Spleen (tissue), 11 donors: ENCODE results near the gene ANKK1. TPM values are rescaled to one million over a fixed set of nuclear protein-coding genes. Genes with fewer than 3 reads are reported as not detected.

Experiments used
- DNase-seq: peaks from one replicate; pipeline ENCODE4 v3.0.0-alpha.2; 2020
- H3K27ac ChIP-seq, 8 donors: fragments of 200-600 bp; sonication (generic) in 7 of 8; 1 replicate in 4 of 8; 2 replicates in 4 of 8; pipeline versions ENCODE4 v1.5.0 to v1.8.0; 2016 to 2021; ENCODE audit warnings: inconsistent platforms in 4 of 8, mild to moderate bottlenecking in 4 of 8, moderate library complexity in 1 of 8
- H3K27me3 ChIP-seq, 7 donors: fragments of 200-600 bp; sonication (generic) in 6 of 7; replicated peaks in 1 of 7; 1 replicate in 4 of 7; 2 replicates in 3 of 7; pipeline versions ENCODE4 v1.5.0 to v1.8.0; 2016 to 2021; ENCODE audit warnings: inconsistent platforms in 3 of 7, mild to moderate bottlenecking in 1 of 7
- H3K36me3 ChIP-seq, 6 donors: fragments of 200-600 bp; sonication (generic) in 5 of 6; 1 replicate in 4 of 6; 2 replicates in 2 of 6; pipeline versions ENCODE4 v1.5.0 to v1.8.0; 2016 to 2021; ENCODE audit warnings: inconsistent platforms in 2 of 6
- H3K4me1 ChIP-seq, 6 donors: fragments of 200-600 bp; sonication (generic) in 5 of 6; 1 replicate in 3 of 6; 2 replicates in 3 of 6; pipeline versions ENCODE4 v1.5.0 to v1.8.0; 2016 to 2021; ENCODE audit warnings: inconsistent platforms in 3 of 6
- H3K4me3 ChIP-seq, 8 donors: fragments of 200-600 bp; sonication (generic) in 7 of 8; 1 replicate in 4 of 8; 2 replicates in 4 of 8; pipeline versions ENCODE4 v1.5.0 to v1.8.0; 2016 to 2021; ENCODE audit warnings: inconsistent platforms in 4 of 8, mild to moderate bottlenecking in 4 of 8, moderate library complexity in 2 of 8
- H3K9me3 ChIP-seq, 8 donors: fragments of 200-600 bp; sonication (generic) in 7 of 8; 1 replicate in 4 of 8; 2 replicates in 4 of 8; pipeline versions ENCODE4 v1.5.0 to v1.8.0; 2016 to 2021; ENCODE audit warnings: inconsistent platforms in 4 of 8
- CTCF ChIP-seq, 11 experiments: fragments of 200-600 bp in 7 of 11; fragments of 450-650 bp in 4 of 11; sonication (generic) in 4 of 11; IDR thresholded peaks in 8 of 11; conservative IDR thresholded peaks in 3 of 11; 1 replicate in 7 of 11; 2 replicates in 4 of 11; pipeline versions ENCODE4 v1.4.0 to v1.8.0; 2016 to 2021; ENCODE audit warnings: antibody characterized with exemption in 11 of 11, inconsistent platforms in 4 of 11, mild to moderate bottlenecking in 1 of 11
- POLR2A ChIP-seq, 3 donors: fragments of 450-650 bp; IDR thresholded peaks; one replicate each; pipeline ENCODE4 v1.5.1; 2017; ENCODE audit warnings: antibody characterized with exemption in 3 of 3, mild to moderate bottlenecking in 1 of 3
- POLR2AphosphoS5 ChIP-seq, 3 donors: sonication (generic); formaldehyde crosslinking; IDR thresholded peaks; one replicate each; pipeline ENCODE4 v1.5.1; 2017; ENCODE audit warnings: antibody characterized with exemption in 3 of 3
- WGBS, 5 donors: extraction: QIAGEN DNeasy Blood & Tissue Kit in 3 of 5; methylation state at CpG; one replicate each; pipeline versions ENCODE4 v1.1.5 to v1.1.7; 2013 to 2018; 5-methylcytosine and 5-hydroxymethylcytosine counted together
- intact Hi-C: fragments of 100-400 bp; cut with DNase I; formaldehyde crosslinking; loops from one replicate; pipeline ENCODE4 v1.15.0; 2023; ENCODE audit warnings: low total_unique reads
- polyA plus RNA-seq, 3 donors: library from polyadenylated mRNA; stranded (reverse); fragments of 200-250 nt; gene quantifications; one replicate each; pipeline ENCODE4 v1.2.1, GENCODE V29; 2013
- total RNA-seq, 7 donors: library from RNA; depleted of rRNA in 3 of 7; stranded (reverse); fragments of >200 nt in 3 of 7; fragmentation: NEBNext Ultra II Directional in 4 of 7; extraction: Animal tissue kit (Norgen Biotek cat#: 25700) in 4 of 7; gene quantifications; one replicate each; pipeline versions ENCODE4 v1.1.0 to v1.2.1, GENCODE V29; 2016 to 2021
- donor health status: healthy with polysubstance abuse.
- donor health status: DM: no; HTN: no; CAD: no; lungs with moderate emphysema.
- donor health status: DM: no; HTN: no; CAD: no.
- donor health status: Bipolar disorder and iron deficiency.
- donor health status: healthy.
- donor health status: DM: no; HTN: no; CAD: no.
- donor health status: DM: yes; HTN: yes; CAD: no.

ANKK1 gene
- total and polyA plus RNA-seq, 10 donors, result 0.26 to 2.0 (median 0.65) TPM

DNA sequence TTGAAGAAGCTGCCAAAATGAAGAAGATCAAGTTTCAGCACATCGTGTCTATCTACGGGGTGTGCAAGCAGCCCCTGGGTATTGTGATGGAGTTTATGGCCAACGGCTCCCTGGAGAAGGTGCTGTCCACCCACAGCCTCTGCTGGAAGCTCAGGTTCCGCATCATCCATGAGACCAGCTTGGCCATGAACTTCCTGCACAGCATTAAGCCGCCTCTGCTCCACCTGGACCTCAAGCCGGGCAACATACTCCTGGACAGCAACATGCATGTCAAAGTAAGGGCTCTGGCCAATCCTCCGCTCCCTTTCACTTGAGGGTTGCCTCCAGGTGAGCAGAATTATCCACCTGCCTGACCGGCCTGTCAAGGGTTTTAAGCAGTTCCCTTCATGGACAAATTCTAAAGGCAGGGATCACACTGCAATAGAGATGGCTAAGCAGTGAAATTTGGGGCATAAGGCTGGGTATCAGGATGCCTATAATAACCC lies 6.0 kb downstream of the ANKK1 start:
- no peaks in the 10 kb centered on the region for H3K36me3 ChIP-seq
- peaks cover 0 to 16% (median 3%) of the 10 kb centered on the region in 7 donors for H3K27me3 ChIP-seq
- no peak for TF ChIP-seq POLR2AphosphoS5 (IDR thresholded peaks at IDR 0.05)
- TF ChIP-seq POLR2A (IDR thresholded peaks at IDR 0.05), result no peak
- no peak for TF ChIP-seq CTCF (IDR thresholded peaks at IDR 0.05 in 8 of 11, conservative IDR thresholded peaks at IDR 0.05 in 3 of 11)
- peak; percentile 36 for DNase-seq
- no peak overlapping the region for H3K27ac ChIP-seq
- H3K4me3 ChIP-seq, result no peak overlapping the region
- no peaks in the 10 kb centered on the region for H3K9me3 ChIP-seq
- peaks cover 0 to 10% (median 0%) of the 10 kb centered on the region in 6 donors for H3K4me1 ChIP-seq
- intact Hi-C loops, result no loop called here
- WGBS, 5 donors, result 84 to 97% (median 89%) methylated on average over 7 to 8 of the region's 8 CpGs

- H3K4me3 ChIP-seq, result no peak overlapping the region
Measured at GRCh38 chr11:113394919-113395318, 7.3 kb downstream of the ANKK1 start.

DNA sequence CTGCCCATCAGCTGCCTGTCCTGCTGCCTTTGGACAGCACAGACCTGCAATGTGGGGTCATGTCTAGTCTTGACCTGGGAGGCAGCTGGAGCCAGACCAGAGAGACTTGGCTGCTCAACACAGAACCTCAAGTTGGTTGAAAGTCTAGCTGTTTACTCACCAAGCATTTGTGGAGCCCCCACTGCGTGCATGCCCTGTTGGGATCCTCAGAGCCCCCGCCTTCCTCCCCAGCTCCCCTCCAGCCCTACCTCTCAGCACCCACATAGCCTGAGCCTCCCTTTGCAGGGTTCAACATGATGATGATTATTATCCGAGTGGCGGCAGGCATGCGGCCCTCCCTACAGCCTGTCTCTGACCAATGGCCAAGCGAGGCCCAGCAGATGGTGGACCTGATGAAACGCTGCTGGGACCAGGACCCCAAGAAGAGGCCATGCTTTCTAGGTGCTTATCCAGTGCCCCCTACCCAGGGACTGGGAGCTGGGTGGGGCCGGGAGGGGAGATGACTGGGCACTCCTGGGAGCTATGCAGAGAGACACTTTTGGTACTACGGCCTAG lies 8.3 kb downstream of the ANKK1 start:
- H3K36me3 ChIP-seq, result no peaks in the 10 kb centered on the region
- no peak overlapping the region for H3K4me3 ChIP-seq
- DNase-seq, result peak; percentile 58
- intact Hi-C loops, result no loop called here
- TF ChIP-seq POLR2AphosphoS5 (IDR thresholded peaks at IDR 0.05), result no peak
- TF ChIP-seq CTCF (IDR thresholded peaks at IDR 0.05 in 8 of 11, conservative IDR thresholded peaks at IDR 0.05 in 3 of 11), result no peak
- TF ChIP-seq POLR2A (IDR thresholded peaks at IDR 0.05), result no peak
- no peak overlapping the region for H3K27ac ChIP-seq
- WGBS, 5 donors, result 91 to 97% (median 92%) methylated on average over 8 to 9 of the region's 9 CpGs
- peaks cover 0 to 13% (median 0%) of the 10 kb centered on the region in 6 donors for H3K4me1 ChIP-seq
- H3K9me3 ChIP-seq, result no peaks in the 10 kb centered on the region
- H3K27me3 ChIP-seq, result peaks cover 0 to 6% (median 0%) of the 10 kb centered on the region in 7 donors

More at GRCh38 chr11:113394919-113395318, 7.3 kb downstream of the ANKK1 start:
- 88 to 96% (median 91%) methylated on average over 9 to 11 of the region's 11 CpGs for WGBS, 5 donors
- peak; percentile 62 for DNase-seq
- no peaks in the 10 kb centered on the region for H3K36me3 ChIP-seq
- H3K27me3 ChIP-seq, result peaks cover 0 to 6% (median 0%) of the 10 kb centered on the region in 7 donors
- H3K9me3 ChIP-seq, result no peaks in the 10 kb centered on the region
- intact Hi-C loops, result no loop called here
- TF ChIP-seq POLR2AphosphoS5 (IDR thresholded peaks at IDR 0.05) (no peak), POLR2A (IDR thresholded peaks at IDR 0.05) (no peak), CTCF (IDR thresholded peaks at IDR 0.05 in 8 of 11, conservative IDR thresholded peaks at IDR 0.05 in 3 of 11) (no peak)
- no peak overlapping the region for H3K27ac ChIP-seq
- peaks cover 0 to 13% (median 0%) of the 10 kb centered on the region in 6 donors for H3K4me1 ChIP-seq

DNA sequence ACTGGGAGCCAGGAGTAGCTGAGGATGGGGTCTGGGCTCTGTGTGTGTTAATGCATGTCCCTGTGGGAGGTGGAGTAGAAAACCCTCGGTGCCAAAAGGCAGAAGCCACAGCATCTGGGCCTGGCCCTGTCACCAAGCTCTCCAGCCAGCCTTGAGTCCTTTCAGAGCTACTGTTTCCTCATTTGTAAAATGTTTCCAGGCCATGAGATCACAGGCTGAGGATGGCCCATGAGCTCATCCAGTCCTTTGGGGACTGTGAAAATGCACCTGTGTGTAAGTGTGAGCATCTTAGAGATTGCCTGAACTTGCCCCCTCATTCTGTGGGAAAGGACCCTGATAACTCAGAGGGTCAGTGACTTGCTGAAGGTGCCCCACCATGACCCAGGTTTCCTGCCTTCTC lies 9.1 kb downstream of the ANKK1 start:
- Histone ChIP-seq H3K27ac (no peak overlapping the region), H3K27me3 (no peaks in the 10 kb centered on the region), H3K4me3 (no peak overlapping the region), H3K9me3 (no peaks in the 10 kb centered on the region), H3K4me1 (peaks cover 0 to 13% (median 0%) of the 10 kb centered on the region in 6 donors), H3K36me3 (no peaks in the 10 kb centered on the region)
- peak; percentile 29 for DNase-seq
- WGBS, 5 donors, result 55 to 76% (median 57%) methylated on average over 1 of the region's 1 CpG
- no peak for TF ChIP-seq CTCF (IDR thresholded peaks at IDR 0.05 in 8 of 11, conservative IDR thresholded peaks at IDR 0.05 in 3 of 11)
- intact Hi-C loops, result no loop called here
